Measurements from ENCODE around the gene MBNL3.

Gene MBNL3

GRCh38 chrX:132488819-132489577 lies at the start of gene MBNL3:
MBNL3 (minus strand) TSS chrX:132489038; CDS start chrX:132439611, 49,427 bp downstream.
- DNase-seq (ENCODE audit: low read depth in 2 of 2, low spot score in 1 of 2), result peak; percentile 20

GRCh38 chrX:132533409-132533808 lies 44.6 kb upstream of the MBNL3 start:
- no peak for DNase-seq (ENCODE audit: low read depth in 2 of 2, low spot score in 1 of 2)

GRCh38 chrX:132532913-132533312 lies 44.1 kb upstream of the MBNL3 start:
- no peak for DNase-seq (ENCODE audit: low read depth in 2 of 2, low spot score in 1 of 2)

GRCh38 chrX:132532097-132532496 lies 43.3 kb upstream of the MBNL3 start:
- no peak for DNase-seq (ENCODE audit: low read depth in 2 of 2, low spot score in 1 of 2)

- DNase-seq (ENCODE audit: low read depth in 2 of 2, low spot score in 1 of 2), result no peak
Measured at GRCh38 chrX:132520792-132521191, 32.0 kb upstream of the MBNL3 start.

GRCh38 chrX:132520213-132520612 lies 31.4 kb upstream of the MBNL3 start:
- DNase-seq (ENCODE audit: low read depth in 2 of 2, low spot score in 1 of 2), result no peak

GRCh38 chrX:132518401-132518800 lies 29.6 kb upstream of the MBNL3 start:
- no peak for DNase-seq (ENCODE audit: low read depth in 2 of 2, low spot score in 1 of 2)

- DNase-seq (ENCODE audit: low read depth in 2 of 2, low spot score in 1 of 2), result no peak
Measured at GRCh38 chrX:132508834-132509233, 20.0 kb upstream of the MBNL3 start.

GRCh38 chrX:132505116-132505515 lies 16.3 kb upstream of the MBNL3 start:
- no peak for DNase-seq (ENCODE audit: low read depth in 2 of 2, low spot score in 1 of 2)

- no peak for DNase-seq (ENCODE audit: low read depth in 2 of 2, low spot score in 1 of 2)
Measured at GRCh38 chrX:132504417-132504816, 15.6 kb upstream of the MBNL3 start.

GRCh38 chrX:132501606-132502005 lies 12.8 kb upstream of the MBNL3 start:
- DNase-seq (ENCODE audit: low read depth in 2 of 2, low spot score in 1 of 2), result no peak

GRCh38 chrX:132497432-132497831 lies 8.6 kb upstream of the MBNL3 start:
- no peak for DNase-seq (ENCODE audit: low read depth in 2 of 2, low spot score in 1 of 2)

GRCh38 chrX:132493095-132493494 lies 4.3 kb upstream of the MBNL3 start:
- no peak for DNase-seq (ENCODE audit: low read depth in 2 of 2, low spot score in 1 of 2)

GRCh38 chrX:132491191-132491590 lies 2.4 kb upstream of the MBNL3 start:
- DNase-seq (ENCODE audit: low read depth in 2 of 2, low spot score in 1 of 2), result no peak

- peak; percentile 3 to 7 for DNase-seq (ENCODE audit: low read depth in 2 of 2, low spot score in 1 of 2)
Measured at GRCh38 chrX:132489578-132490419, 961 bp upstream of the MBNL3 start.

- no peak for DNase-seq (ENCODE audit: low read depth in 2 of 2, low spot score in 1 of 2)
Measured at GRCh38 chrX:132488180-132488705, 595 bp downstream of the MBNL3 start.

- no peak for DNase-seq (ENCODE audit: low read depth in 2 of 2, low spot score in 1 of 2)
Measured at GRCh38 chrX:132486599-132487178, 2.1 kb downstream of the MBNL3 start.

GRCh38 chrX:132483951-132484350 lies 4.9 kb downstream of the MBNL3 start:
- DNase-seq (ENCODE audit: low read depth in 2 of 2, low spot score in 1 of 2), result no peak

- no peak for DNase-seq (ENCODE audit: low read depth in 2 of 2, low spot score in 1 of 2)
Measured at GRCh38 chrX:132483488-132483887, 5.3 kb downstream of the MBNL3 start.

- no peak for DNase-seq (ENCODE audit: low read depth in 2 of 2, low spot score in 1 of 2)
Measured at GRCh38 chrX:132482632-132483031, 6.2 kb downstream of the MBNL3 start.

GRCh38 chrX:132481449-132481848 lies 7.4 kb downstream of the MBNL3 start:
- no peak for DNase-seq (ENCODE audit: low read depth in 2 of 2, low spot score in 1 of 2)
